ENCODE data around the gene ZNF213.

Gene ZNF213

GRCh38 chr16:3134338-3135125 lies at the start of gene ZNF213:
Gene ZNF213, plus strand, starts transcription at chr16:3135029. Its CDS starts 2,252 bp downstream, at chr16:3137281.
- DNase-seq (ENCODE audit: low read depth, low spot score) = peak; percentile 87
- peak within 1 kb of the TSS; percentile 78 for H3K27ac ChIP-seq

GRCh38 chr16:3085868-3086595 lies 48.8 kb upstream of the ZNF213 start:
- DNase-seq (ENCODE audit: low read depth, low spot score) = no peak
- H3K27ac ChIP-seq = no peak overlapping the region

- no peak for DNase-seq (ENCODE audit: low read depth, low spot score)
- H3K27ac ChIP-seq = no peak overlapping the region
Measured at GRCh38 chr16:3086596-3087242, 48.1 kb upstream of the ZNF213 start.

GRCh38 chr16:3087243-3088235 lies 47.3 kb upstream of the ZNF213 start:
- DNase-seq (ENCODE audit: low read depth, low spot score) = no peak
- no peak overlapping the region for H3K27ac ChIP-seq

- no peak for DNase-seq (ENCODE audit: low read depth, low spot score)
- H3K27ac ChIP-seq = no peak overlapping the region
Measured at GRCh38 chr16:3088450-3088849, 46.4 kb upstream of the ZNF213 start.

GRCh38 chr16:3088925-3089716 lies 45.7 kb upstream of the ZNF213 start:
- no peak overlapping the region for H3K27ac ChIP-seq
- no peak for DNase-seq (ENCODE audit: low read depth, low spot score)

GRCh38 chr16:3089717-3090592 lies 44.9 kb upstream of the ZNF213 start:
- DNase-seq (ENCODE audit: low read depth, low spot score) = no peak
- no peak overlapping the region for H3K27ac ChIP-seq

- no peak for DNase-seq (ENCODE audit: low read depth, low spot score)
- no peak overlapping the region for H3K27ac ChIP-seq
Measured at GRCh38 chr16:3091551-3091950, 43.3 kb upstream of the ZNF213 start.

- no peak overlapping the region for H3K27ac ChIP-seq
- no peak for DNase-seq (ENCODE audit: low read depth, low spot score)
Measured at GRCh38 chr16:3092501-3092941, 42.3 kb upstream of the ZNF213 start.

GRCh38 chr16:3094289-3095027 lies 40.4 kb upstream of the ZNF213 start:
- DNase-seq (ENCODE audit: low read depth, low spot score) = no peak
- no peak overlapping the region for H3K27ac ChIP-seq

GRCh38 chr16:3095869-3096268 lies 39.0 kb upstream of the ZNF213 start:
- H3K27ac ChIP-seq = no peak overlapping the region
- DNase-seq (ENCODE audit: low read depth, low spot score) = no peak

GRCh38 chr16:3096362-3096761 lies 38.5 kb upstream of the ZNF213 start:
- no peak for DNase-seq (ENCODE audit: low read depth, low spot score)
- H3K27ac ChIP-seq = no peak overlapping the region

GRCh38 chr16:3097266-3097665 lies 37.6 kb upstream of the ZNF213 start:
- DNase-seq (ENCODE audit: low read depth, low spot score) = no peak
- no peak overlapping the region for H3K27ac ChIP-seq

- no peak for DNase-seq (ENCODE audit: low read depth, low spot score)
- no peak within 1 kb of the TSS for H3K27ac ChIP-seq
Measured at GRCh38 chr16:3098459-3099394, 36.1 kb upstream of the ZNF213 start, which contains the start of gene ZSCAN10. Gene ZSCAN10, minus strand, starts transcription at chr16:3099294. Its CDS starts 6,357 bp downstream, at chr16:3092937.

- no peak for DNase-seq (ENCODE audit: low read depth, low spot score)
- no peak overlapping the region for H3K27ac ChIP-seq
Measured at GRCh38 chr16:3099395-3099731, 35.5 kb upstream of the ZNF213 start.

- H3K27ac ChIP-seq = no peak overlapping the region
- DNase-seq (ENCODE audit: low read depth, low spot score) = peak; percentile 65
Measured at GRCh38 chr16:3099732-3100499, 34.9 kb upstream of the ZNF213 start.

All from epithelial cell of prostate (primary cell).